DOHH2 (cell line): ENCODE measurements around the gene RBM18.

Source experiments
- EZH2phosphoT487 ChIP-seq: fragments of 200-600 bp; sonication (generic); IDR thresholded peaks from 2 replicates; pipeline ENCODE4 v1.6.1; 2017; ENCODE audit warnings: borderline replicate concordance, mild to moderate bottlenecking, antibody characterized with exemption, low read length, moderate library complexity, mixed read lengths
- TF ChIP-seq, protein P1 (sequence below): fragments of 200-600 bp; sonication (generic); IDR thresholded peaks from one replicate; pipeline ENCODE4 v1.5.1; 2014; ENCODE audit warnings: antibody characterized with exemption, mild to moderate bottlenecking, low read depth, low read length; ENCODE audit not compliant: poor library complexity, severe bottlenecking

DNA sequence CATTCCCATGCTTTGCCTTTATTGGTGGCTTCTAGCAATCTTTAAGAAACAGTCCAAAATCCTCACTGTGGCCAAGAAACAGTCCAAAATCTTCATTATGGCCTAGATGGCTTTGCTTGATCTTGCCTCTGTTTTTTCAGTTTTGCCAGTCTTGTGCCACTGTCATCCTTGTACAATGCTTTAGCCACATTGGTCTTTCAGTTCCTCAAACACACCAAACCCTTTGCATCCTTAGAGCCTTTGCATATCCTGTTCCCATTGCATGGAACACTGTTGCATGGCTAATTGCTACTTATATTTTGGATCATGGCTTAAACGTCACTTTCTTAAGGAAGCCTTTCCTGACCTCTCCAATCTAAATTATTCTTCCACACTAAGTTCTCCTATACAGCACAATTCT is 22.1 kb upstream of the RBM18 start:
- TF ChIP-seq, protein P1, sequence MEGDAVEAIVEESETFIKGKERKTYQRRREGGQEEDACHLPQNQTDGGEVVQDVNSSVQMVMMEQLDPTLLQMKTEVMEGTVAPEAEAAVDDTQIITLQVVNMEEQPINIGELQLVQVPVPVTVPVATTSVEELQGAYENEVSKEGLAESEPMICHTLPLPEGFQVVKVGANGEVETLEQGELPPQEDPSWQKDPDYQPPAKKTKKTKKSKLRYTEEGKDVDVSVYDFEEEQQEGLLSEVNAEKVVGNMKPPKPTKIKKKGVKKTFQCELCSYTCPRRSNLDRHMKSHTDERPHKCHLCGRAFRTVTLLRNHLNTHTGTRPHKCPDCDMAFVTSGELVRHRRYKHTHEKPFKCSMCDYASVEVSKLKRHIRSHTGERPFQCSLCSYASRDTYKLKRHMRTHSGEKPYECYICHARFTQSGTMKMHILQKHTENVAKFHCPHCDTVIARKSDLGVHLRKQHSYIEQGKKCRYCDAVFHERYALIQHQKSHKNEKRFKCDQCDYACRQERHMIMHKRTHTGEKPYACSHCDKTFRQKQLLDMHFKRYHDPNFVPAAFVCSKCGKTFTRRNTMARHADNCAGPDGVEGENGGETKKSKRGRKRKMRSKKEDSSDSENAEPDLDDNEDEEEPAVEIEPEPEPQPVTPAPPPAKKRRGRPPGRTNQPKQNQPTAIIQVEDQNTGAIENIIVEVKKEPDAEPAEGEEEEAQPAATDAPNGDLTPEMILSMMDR, result no peak
- no peak for TF ChIP-seq EZH2phosphoT487
